CD14-positive monocyte (primary cell): ENCODE data around the gene CNTD1. TPM values are rescaled to one million over a fixed set of nuclear protein-coding genes. Genes with fewer than 3 reads are reported as not detected.

Source experiments
- DNase-seq, 3 donors: peaks; one replicate each; pipeline ENCODE4 v3.0.0-alpha.2; 2011 to 2022
- H2AFZ ChIP-seq: 2 replicates; pipeline ENCODE4 v1.6.0; 2012; ENCODE audit warnings: mild to moderate bottlenecking, low read depth, low read length, inconsistent platforms; ENCODE audit not compliant: insufficient read depth, poor library complexity, severe bottlenecking
- H3K27ac ChIP-seq, 2 donors: 1 replicate in 1 of 2; 2 replicates in 1 of 2; pipeline ENCODE4 v1.5.1; 2012 to 2013; ENCODE audit warnings: low read length in 2 of 2, control low read depth in 1 of 2, inconsistent platforms in 1 of 2, low read depth in 1 of 2, mild to moderate bottlenecking in 1 of 2
- H3K27me3 ChIP-seq, 2 donors: one replicate each; pipeline versions ENCODE4 v1.6.0 to v1.6.1; 2011 to 2013; ENCODE audit warnings: low read length in 2 of 2; ENCODE audit not compliant: control insufficient read depth in 2 of 2, insufficient read depth in 2 of 2
- H3K36me3 ChIP-seq, 2 donors: replicated peaks in 1 of 2; 1 replicate in 1 of 2; 2 replicates in 1 of 2; pipeline versions ENCODE4 v1.5.1 to v1.6.1; 2012 to 2013; ENCODE audit warnings: low read length in 2 of 2, control low read depth in 1 of 2, inconsistent platforms in 1 of 2, mild to moderate bottlenecking in 1 of 2; ENCODE audit not compliant: insufficient read depth in 2 of 2, control insufficient read depth in 1 of 2
- H3K4me1 ChIP-seq, 2 donors: 1 replicate in 1 of 2; 2 replicates in 1 of 2; pipeline versions ENCODE4 v1.5.1 to v1.6.1; 2012 to 2013; ENCODE audit warnings: low read length in 2 of 2, control low read depth in 1 of 2, inconsistent platforms in 1 of 2, mild to moderate bottlenecking in 1 of 2, moderate library complexity in 1 of 2; ENCODE audit not compliant: insufficient read depth in 2 of 2, control insufficient read depth in 1 of 2
- H3K4me2 ChIP-seq: replicated peaks from 2 replicates; pipeline ENCODE3; 2012; ENCODE audit warnings: low read length, moderate library complexity, mild to moderate bottlenecking; ENCODE audit not compliant: poor library complexity, severe bottlenecking; ENCODE audit errors: extremely low read depth
- H3K4me3 ChIP-seq, 3 experiments: fragments of 200-600 bp in 1 of 3; sonication (generic) in 1 of 3; replicated peaks in 1 of 3; 1 replicate in 2 of 3; 2 replicates in 1 of 3; pipeline ENCODE4 v1.5.1; 2011 to 2013; ENCODE audit warnings: low read length in 3 of 3, mild to moderate bottlenecking in 3 of 3, control low read depth in 2 of 3, low read depth in 2 of 3, inconsistent platforms in 1 of 3, moderate library complexity in 1 of 3
- H3K79me2 ChIP-seq: 2 replicates; pipeline ENCODE4 v1.6.0; 2012; ENCODE audit warnings: mild to moderate bottlenecking, control low read depth, inconsistent platforms, low read length, moderate library complexity; ENCODE audit not compliant: insufficient read depth
- H3K9ac ChIP-seq: 2 replicates; pipeline ENCODE4 v1.6.0; 2017; ENCODE audit warnings: low read length, mild to moderate bottlenecking; ENCODE audit not compliant: insufficient read depth, poor library complexity, severe bottlenecking
- H3K9me3 ChIP-seq, 2 donors: replicated peaks in 1 of 2; 1 replicate in 1 of 2; 2 replicates in 1 of 2; pipeline versions ENCODE4 v1.5.1 to v1.6.1; 2012 to 2013; ENCODE audit warnings: low read length in 2 of 2, control low read depth in 1 of 2; ENCODE audit not compliant: control insufficient read depth in 1 of 2, insufficient read depth in 1 of 2
- H4K20me1 ChIP-seq: 2 replicates; pipeline ENCODE4 v1.6.0; 2012; ENCODE audit warnings: mild to moderate bottlenecking, low read length, control low read depth, moderate library complexity; ENCODE audit not compliant: insufficient read depth
- H3K27ac Mint-ChIP-seq, 7 donors: one replicate each; pipeline ENCODE4 v1.8.0; 2020; ENCODE audit warnings: mild to moderate bottlenecking in 7 of 7, mixed read lengths in 7 of 7, moderate library complexity in 6 of 7, inconsistent platforms in 2 of 7
- H3K27me3 Mint-ChIP-seq, 3 donors: one replicate each; pipeline ENCODE4 v1.8.0; 2021 to 2022; ENCODE audit warnings: low read depth in 3 of 3, mild to moderate bottlenecking in 3 of 3, mixed read lengths in 3 of 3, moderate library complexity in 3 of 3, inconsistent platforms in 1 of 3
- H3K36me3 Mint-ChIP-seq, 2 donors: one replicate each; pipeline ENCODE4 v1.8.0; 2020; ENCODE audit warnings: mixed read lengths in 2 of 2, inconsistent platforms in 1 of 2, mild to moderate bottlenecking in 1 of 2
- H3K4me1 Mint-ChIP-seq: one replicate; pipeline ENCODE4 v1.8.0; 2020; ENCODE audit warnings: mild to moderate bottlenecking, mixed read lengths
- H3K4me3 Mint-ChIP-seq, 2 donors: one replicate each; pipeline ENCODE4 v1.8.0; 2020; ENCODE audit warnings: mild to moderate bottlenecking in 2 of 2, mixed read lengths in 2 of 2, moderate library complexity in 1 of 2
- H3K9me3 Mint-ChIP-seq, 7 donors: one replicate each; pipeline ENCODE4 v1.8.0; 2020 to 2022; ENCODE audit warnings: mixed read lengths in 7 of 7, mild to moderate bottlenecking in 6 of 7, moderate library complexity in 6 of 7, inconsistent platforms in 2 of 7
- WGBS: methylation state at CpG from one replicate; pipeline ENCODE4 v1.1.5; 2013; ENCODE audit warnings: missing lambda C conversion rate; ENCODE audit not compliant: insufficient coverage; 5-methylcytosine and 5-hydroxymethylcytosine counted together
- intact Hi-C, 2 donors: fragments of 100-400 bp; cut with micrococcal nuclease; formaldehyde crosslinking; loops; one replicate each; pipeline versions ENCODE4 v1.15.0 to v1.15.1; 2023
- polyA plus RNA-seq, 3 donors: library from polyadenylated mRNA; depleted of rRNA in 1 of 3; unstranded in 2 of 3; stranded (reverse) in 1 of 3; fragments of 300-500 nt in 2 of 3; fragments of >200 nt in 1 of 3; fragmentation: Illumina TruSeq in 2 of 3; gene quantifications; 1 replicate in 2 of 3; 2 replicates in 1 of 3; pipeline ENCODE4 v1.2.3, GENCODE V29; 2012 to 2021
- TF ChIP-seq, protein P1 (sequence below): fragments of 200-600 bp; IDR thresholded peaks from one replicate; pipeline ENCODE4 v1.8.0; 2022; ENCODE audit warnings: antibody characterized with exemption, mild to moderate bottlenecking

The CNTD1 gene
- polyA plus RNA-seq, 3 donors = not detected

DNA sequence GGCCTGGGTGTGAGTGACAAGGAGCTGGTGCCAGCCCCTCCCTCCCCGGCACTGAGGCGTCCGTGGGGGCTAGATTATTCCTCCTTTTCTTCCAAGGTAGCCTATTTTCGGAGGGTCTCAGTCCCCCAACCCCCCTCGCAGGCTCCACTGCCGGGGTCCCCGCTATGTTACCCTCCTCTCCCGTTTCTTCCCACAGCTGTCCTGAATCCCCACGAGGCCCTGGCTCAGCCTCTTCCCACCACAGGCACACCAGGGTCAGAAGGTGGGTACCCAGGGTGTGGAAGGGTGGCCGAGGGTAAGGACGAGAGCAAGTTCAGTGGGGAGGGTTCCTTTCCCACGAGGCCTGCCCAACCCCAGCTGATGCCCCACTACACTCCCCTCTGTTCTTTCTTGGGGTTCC is 37.0 kb upstream of the CNTD1 start:
- peak overlapping the region in 1 of 3 experiments; percentile 59 for H3K4me3 ChIP-seq
- H3K4me2 ChIP-seq = peak overlapping the region; percentile 57
- H2AFZ ChIP-seq = peak overlapping the region; percentile 53
- Mint-ChIP-seq H3K36me3 (peaks cover 0 to 6% of the 10 kb centered on the region in 2 donors), H3K27me3 (peaks cover 47 to 61% (median 54%) of the 10 kb centered on the region in 3 donors), H3K4me1 (peaks cover 18% of the 10 kb centered on the region), H3K27ac (no peak overlapping the region), H3K4me3 (peak overlapping the region in 1 of 2 donors; percentile 78), H3K9me3 (peaks cover 0 to 9% (median 3%) of the 10 kb centered on the region in 7 donors)
- peaks cover 30 to 39% of the 10 kb centered on the region in 2 donors for H3K27me3 ChIP-seq
- intact Hi-C loops = loop anchor here (2.0 kb wide), 2 partner anchors 37 to 183 kb away; no protein-coding TSS in a partner anchor
- DNase-seq = no peak
- no peak overlapping the region for H3K9ac ChIP-seq
- peaks cover 21% of the 10 kb centered on the region in 2 donors for H3K4me1 ChIP-seq
- H3K27ac ChIP-seq = no peak overlapping the region
- H3K79me2 ChIP-seq = no peaks in the 10 kb centered on the region
- no peaks in the 10 kb centered on the region for H3K36me3 ChIP-seq
- 47% methylated on average over 3 of the region's 12 CpGs for WGBS
- H3K9me3 ChIP-seq = peaks cover 5 to 9% of the 10 kb centered on the region in 2 donors
- TF ChIP-seq, protein P1, sequence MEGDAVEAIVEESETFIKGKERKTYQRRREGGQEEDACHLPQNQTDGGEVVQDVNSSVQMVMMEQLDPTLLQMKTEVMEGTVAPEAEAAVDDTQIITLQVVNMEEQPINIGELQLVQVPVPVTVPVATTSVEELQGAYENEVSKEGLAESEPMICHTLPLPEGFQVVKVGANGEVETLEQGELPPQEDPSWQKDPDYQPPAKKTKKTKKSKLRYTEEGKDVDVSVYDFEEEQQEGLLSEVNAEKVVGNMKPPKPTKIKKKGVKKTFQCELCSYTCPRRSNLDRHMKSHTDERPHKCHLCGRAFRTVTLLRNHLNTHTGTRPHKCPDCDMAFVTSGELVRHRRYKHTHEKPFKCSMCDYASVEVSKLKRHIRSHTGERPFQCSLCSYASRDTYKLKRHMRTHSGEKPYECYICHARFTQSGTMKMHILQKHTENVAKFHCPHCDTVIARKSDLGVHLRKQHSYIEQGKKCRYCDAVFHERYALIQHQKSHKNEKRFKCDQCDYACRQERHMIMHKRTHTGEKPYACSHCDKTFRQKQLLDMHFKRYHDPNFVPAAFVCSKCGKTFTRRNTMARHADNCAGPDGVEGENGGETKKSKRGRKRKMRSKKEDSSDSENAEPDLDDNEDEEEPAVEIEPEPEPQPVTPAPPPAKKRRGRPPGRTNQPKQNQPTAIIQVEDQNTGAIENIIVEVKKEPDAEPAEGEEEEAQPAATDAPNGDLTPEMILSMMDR = no peak
- H4K20me1 ChIP-seq = no peaks in the 10 kb centered on the region

DNA sequence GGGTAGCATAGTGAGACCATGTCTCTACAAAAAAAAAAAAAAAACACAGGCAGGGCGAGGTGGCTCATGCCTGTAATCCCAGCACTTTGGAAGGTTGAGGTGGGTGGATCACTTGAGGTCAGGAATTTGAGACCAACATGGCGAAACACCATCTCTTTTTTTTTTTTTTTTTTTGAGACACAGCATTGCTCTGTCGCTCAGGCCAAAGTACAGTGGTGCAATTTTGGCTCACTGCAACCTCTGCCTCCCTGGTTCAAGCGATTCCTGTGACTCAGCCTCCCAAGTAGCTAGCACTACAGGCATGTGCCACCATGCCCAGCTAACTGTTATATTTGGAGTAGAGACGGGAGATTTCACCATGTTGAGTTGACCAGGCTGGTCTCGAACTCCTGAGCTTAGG is 32.5 kb upstream of the CNTD1 start:
- peaks cover 15 to 19% of the 10 kb centered on the region in 2 donors for H3K27me3 ChIP-seq
- H3K27me3 Mint-ChIP-seq = peaks cover 36 to 46% (median 37%) of the 10 kb centered on the region in 3 donors

More for the DNA sequence above, 32.5 kb upstream of the CNTD1 start:
- Histone ChIP-seq H3K4me3 (no peak overlapping the region), H4K20me1 (no peaks in the 10 kb centered on the region), H3K4me2 (no peak overlapping the region), H3K9me3 (peaks cover 0 to 9% of the 10 kb centered on the region in 2 donors), H3K79me2 (no peaks in the 10 kb centered on the region), H3K9ac (no peak overlapping the region), H3K36me3 (no peaks in the 10 kb centered on the region), H2AFZ (no peak overlapping the region), H3K4me1 (peaks cover 6% of the 10 kb centered on the region in 2 donors), H3K27ac (no peak overlapping the region)
- Mint-ChIP-seq H3K36me3 (peaks cover 0 to 4% of the 10 kb centered on the region in 2 donors), H3K4me3 (no peak overlapping the region), H3K27ac (no peak overlapping the region), H3K4me1 (peaks cover 3% of the 10 kb centered on the region), H3K9me3 (peaks cover 0 to 5% (median 0%) of the 10 kb centered on the region in 7 donors)
- intact Hi-C loops = no loop called here
- TF ChIP-seq, protein P1 = no peak
- 100% methylated on average over 1 of the region's 6 CpGs for WGBS
- no peak for DNase-seq
